GM21381 (cell line): ENCODE results near the gene NR1D1.

Experiments used
- ATAC-seq: cut with Tn5 transposase; IDR thresholded peaks from one replicate; pipeline ENCODE4 v1.9.1; 2021; ENCODE audit warnings: mild to moderate bottlenecking, moderate library complexity; ENCODE audit not compliant: unreplicated experiment

Gene NR1D1

DNA sequence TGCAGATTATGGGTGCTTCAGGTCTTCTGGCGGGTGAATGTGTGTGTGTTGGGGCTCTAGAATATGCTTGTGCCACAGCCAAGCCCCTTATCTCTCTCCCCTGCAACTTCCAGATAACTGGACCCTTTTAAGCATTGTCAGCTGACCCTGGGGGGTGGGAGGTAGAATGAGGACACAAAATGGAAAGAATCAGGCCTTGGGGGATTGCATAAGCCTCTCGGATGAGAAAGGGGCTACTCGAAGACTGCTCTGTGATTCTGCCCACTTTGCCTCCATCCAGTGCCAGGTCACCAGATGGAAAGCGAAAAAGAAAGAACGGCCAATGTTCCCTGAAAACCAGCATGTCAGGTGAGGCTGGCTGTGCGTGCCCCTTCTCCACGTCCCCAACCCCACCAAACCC is 23.8 kb downstream of the NR1D1 start:
- ATAC-seq, result no peak

DNA sequence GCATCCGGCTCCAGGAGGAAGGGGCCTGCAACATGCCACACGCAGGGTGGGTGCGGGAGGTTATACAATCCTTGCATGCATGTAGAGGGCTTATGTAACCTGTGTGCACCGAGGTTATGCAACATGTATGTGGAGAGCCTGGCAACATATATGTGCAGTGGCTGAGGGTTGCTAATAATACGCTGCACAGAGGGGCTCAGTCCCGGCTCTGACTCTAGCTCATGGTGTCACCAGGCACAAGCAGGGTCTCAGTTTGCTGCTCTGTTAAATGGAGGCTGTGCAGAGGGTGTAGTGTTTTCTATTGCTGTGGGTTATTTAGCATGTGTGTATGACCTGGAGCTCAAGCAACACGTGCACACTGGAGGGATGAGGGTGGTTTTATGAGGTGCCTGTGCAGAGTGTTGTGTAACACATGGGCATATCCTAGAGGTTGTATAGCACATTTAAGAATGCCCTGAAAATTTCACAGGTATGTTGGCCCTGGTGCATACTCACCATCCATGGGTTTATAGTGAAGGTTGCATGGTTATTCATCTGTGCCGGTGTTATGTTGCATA is 24.4 kb downstream of the NR1D1 start:
- no peak for ATAC-seq

DNA sequence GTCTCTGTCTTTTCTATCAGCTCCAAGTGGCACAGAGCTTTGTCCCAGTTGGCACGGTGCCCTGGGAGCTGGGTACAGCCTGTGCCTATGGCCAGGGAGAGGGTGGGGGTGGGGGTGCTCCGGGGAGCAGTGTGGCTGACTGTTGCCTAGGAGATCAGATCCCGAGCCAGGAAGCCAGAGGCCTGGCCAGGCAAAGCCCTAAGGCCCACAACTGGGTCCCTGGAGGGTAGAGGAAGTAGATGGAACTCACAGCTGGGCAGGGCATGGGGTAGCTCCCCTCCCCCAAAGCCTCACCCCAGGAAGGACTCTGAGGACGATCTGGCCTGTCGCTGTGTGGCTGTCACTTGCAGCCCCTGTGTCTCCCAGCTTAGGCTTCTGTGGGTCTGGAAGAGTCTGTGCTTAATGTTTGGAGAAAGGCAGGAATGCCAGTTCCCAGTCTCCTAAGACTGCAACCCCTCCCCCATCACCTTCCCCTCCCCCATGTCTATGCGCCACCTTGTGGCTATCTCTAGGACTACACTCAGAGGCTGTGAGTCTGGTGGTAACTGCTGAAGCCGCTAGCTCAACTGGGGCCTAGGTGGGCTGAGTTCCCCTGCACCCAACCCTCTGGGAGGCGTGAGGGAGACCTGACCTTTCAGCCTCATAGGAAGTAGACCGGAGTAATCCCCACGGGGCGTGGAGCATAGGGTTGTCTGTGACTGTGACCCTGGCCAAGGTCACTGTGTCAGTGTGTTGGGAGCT is 25.0 kb downstream of the NR1D1 start:
- ATAC-seq, result no peak

DNA sequence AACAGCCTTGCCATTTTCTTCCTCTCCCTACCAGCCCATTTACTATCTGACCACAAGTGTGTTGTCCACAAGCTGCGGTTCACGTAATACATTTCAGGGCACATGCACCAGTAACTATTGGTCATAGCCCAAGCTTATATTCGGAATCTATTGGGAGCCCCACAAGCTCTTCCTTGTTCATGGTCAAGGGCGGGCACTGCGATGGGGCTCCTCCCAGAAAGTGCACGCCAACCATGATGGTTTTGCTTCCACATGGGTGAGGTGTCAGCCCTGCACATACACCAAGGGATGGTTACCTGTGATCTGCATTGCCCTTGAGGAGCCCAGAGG is 25.6 kb downstream of the NR1D1 start:
- ATAC-seq, result no peak

DNA sequence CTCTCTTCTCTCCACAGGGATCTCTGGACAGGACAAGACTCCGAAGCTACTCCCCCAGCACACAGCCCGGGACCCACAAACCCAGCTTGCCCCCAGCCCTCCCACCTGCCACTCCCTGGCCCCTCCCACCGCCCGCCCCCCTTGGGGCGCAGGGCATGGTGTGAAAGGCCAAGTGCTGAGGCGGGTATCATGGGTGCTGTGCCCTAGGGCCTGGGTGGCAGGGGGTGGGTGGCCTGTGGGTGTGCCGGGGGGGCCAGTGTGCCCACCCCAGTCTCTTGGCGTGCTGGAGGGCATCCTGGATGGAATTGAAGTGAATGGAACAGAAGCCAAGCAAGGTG is 26.2 kb downstream of the NR1D1 start:
- no peak for ATAC-seq

DNA sequence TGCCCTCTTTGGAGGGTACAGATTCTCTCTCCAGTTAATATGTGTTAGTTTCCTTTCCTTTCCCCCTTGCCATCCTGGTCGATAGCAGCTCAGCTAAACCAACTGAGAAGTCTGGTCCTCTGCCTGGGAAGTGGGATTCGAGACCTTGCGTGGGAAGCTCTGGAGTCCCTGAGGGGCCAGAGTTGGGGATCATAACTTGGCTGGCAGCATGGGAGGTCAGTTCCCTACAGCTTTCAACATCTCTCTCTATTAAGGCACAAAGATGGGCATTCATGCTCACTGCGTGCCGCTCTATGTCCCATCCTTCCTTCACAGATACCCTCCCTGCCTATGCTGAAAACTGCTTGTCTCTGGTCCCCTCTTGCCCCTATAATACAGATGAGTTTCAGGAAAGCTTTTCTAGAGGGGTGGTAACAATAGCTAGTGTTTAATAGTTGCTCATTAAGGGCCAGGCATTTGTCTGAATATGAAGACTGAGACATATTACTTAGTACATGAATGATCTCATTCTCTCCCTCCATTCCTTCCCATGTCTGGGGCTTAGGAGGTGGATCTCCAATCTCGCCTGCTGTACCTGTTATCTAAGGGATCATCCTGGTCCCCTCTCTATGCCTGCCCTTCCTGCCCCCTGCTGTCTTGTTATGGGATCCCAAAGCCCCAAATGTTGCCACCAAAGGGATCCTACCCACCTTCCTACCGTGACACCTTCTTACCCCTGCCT is 26.8 kb downstream of the NR1D1 start:
- ATAC-seq, result no peak

DNA sequence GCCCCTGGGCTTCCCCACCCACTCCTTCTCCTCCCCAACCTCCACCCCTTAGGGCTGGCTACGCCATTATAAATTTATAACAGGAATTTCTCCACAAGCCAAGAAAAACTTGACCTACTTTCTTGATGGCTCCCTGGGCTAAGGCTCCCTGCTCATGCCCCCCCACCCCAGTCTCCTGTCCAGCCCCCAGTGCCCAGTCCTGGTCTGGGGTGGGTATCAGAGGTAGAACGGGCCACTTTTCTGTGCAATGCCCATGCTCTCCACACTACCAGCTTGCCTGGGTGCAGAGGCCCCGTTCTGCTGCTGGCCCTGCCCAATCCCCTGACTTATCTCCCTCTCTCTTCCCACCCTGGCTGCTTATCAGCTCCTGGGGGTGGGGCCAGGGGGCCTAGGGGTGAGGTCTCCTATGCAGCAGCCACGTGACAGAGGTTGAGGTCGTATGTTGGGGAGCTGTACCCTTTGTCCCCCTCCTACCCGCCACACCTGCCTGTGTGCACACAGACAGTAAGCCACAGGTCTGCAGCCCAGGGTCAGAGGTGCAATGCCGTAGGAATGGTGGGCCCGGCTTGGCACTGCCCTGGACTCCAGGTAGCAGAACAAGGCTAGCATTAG is 27.5 kb downstream of the NR1D1 start:
- ATAC-seq, result no peak

DNA sequence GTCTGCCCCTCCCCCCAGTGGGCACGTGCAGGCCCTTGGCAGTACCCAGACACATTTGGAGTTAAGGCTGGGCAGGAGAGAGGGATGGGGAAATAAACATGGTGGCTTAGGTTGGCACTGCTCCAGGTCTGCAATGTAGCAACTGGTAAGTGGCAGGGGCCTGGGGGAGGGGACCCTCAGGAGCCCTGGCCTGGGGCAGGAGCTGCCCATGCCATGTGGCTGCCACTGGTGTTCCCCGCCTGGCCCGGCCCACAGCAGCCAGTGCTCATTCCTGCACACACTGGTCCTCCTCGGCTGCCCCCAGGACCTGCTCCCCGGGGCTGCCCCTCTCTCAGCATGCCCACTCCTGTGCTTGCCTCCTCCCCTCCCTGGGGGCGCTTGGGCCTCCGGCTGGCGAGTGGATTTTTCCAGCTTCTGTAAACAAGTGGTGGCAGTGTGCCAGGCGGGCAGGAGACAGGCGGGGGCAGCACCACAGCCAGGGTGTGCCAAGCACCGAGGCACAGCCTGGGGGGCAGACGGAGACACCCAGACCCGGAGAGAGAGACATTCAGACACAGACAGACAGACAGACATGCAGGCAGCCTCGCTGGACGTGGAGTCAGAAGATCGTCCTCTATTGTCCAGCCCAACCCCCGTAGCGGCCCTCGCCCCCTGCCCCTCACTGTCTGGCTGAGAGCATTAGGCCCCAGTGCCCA is 28.2 kb downstream of the NR1D1 start:
- no peak for ATAC-seq

DNA sequence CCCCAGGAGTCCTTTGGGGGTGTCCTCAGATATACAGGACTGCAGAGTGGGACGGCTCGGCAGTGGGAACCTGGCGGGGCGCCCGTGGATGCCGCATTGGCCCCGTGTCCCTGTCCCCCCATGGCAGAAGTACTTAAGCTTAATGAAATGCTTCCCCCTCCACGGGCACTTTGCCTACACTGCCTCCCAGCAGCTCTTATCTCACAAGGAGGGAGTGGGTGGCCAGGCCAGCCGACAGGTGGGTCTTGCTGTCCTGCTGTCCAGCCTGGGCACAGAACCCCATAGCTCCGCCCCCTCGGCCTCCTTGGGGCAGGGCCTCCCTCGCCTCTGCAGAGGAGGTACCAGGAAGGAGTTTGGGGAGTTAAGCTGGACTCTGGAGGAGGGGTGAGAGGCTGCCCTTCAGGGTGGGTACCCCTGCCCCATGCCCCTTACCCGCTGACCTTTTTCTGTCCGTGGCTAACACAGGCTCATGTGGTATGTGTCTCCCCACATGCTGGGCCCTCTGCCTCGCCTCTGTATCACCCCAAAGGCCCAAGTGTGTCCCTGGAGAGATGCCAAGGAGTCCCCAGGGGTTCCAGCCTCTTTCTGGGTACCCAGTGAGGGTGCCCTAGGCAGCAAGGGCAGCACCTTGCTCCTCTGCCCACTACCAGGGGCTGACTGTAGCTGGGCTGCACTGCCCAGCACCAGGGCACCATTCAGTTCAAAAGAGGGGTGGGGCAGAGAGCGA is 28.9 kb downstream of the NR1D1 start:
- ATAC-seq, result no peak

DNA sequence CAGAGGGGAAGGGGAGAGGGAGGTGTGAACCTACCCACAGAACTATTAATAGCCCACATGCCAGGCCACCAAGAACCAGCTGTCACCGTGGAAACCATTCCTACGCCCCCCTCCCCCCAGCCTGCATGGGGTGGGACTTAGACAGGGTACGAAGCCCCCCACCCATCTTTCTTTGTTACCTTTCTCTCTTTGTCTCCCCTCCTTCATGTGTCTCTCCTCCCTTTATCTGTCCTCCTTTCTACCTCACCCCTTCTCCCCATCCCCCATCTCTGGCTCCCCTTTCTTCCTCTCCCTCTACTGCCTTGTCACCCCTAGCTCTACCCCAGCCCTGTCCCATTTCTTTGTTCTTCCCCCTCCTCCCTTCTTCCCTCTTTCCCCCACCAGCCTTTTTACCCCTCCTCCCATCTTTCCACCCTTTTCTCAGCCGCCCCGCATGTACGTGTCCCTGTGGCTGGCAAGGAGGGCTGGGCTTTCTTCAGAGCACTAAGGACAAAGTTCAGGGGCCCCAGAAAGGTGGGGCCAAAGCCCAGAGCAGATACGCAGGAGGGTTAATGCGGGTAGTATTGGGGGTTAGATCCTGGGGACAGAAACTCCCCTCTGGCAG is 29.6 kb downstream of the NR1D1 start:
- no peak for ATAC-seq

DNA sequence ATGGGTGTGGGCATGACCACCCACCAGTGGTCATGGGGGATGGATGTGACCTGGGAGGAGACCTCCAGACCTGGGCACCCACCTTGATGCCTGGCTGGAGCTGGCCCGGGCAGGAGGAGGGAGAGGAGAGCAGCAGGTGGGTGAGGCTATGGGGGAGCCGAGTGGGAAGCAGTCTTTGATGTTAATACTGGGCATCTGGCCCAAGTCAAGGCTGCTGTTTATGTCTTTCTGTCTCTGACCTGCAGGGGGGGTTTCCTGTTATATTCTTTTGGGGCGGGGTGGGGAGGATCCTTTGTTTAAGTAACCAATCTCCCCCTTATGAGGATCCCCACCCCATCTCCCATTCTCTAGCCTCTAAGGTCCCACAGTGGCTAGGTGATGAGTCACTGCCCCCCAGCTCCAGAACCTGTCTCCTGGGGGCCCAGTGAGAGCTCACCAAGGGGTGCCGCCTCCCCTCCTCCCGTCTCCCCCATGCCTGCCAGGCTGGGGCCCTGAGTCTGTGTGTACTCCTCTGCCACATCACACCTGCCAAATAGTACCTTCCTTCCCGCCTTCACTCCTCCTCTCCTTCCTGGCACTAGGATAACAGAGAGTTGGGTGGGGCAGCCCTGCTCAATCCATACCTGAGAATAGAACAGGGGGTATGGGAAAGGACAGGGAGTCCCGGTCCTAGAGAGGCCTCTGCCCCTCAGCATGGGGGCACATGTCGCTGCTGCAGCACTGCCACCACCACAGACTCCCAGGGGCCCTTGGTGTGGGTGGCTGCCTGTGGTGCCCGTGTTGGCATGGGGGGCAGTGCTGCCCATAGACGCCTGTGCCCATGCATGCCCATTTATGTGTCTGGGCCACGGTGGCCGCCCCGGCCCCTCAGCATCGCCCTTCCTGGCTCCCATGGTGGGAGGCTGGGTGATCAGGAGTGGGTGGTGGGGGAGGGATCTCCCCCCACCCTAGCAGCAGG is 30.4 kb downstream of the NR1D1 start:
- no peak for ATAC-seq

DNA sequence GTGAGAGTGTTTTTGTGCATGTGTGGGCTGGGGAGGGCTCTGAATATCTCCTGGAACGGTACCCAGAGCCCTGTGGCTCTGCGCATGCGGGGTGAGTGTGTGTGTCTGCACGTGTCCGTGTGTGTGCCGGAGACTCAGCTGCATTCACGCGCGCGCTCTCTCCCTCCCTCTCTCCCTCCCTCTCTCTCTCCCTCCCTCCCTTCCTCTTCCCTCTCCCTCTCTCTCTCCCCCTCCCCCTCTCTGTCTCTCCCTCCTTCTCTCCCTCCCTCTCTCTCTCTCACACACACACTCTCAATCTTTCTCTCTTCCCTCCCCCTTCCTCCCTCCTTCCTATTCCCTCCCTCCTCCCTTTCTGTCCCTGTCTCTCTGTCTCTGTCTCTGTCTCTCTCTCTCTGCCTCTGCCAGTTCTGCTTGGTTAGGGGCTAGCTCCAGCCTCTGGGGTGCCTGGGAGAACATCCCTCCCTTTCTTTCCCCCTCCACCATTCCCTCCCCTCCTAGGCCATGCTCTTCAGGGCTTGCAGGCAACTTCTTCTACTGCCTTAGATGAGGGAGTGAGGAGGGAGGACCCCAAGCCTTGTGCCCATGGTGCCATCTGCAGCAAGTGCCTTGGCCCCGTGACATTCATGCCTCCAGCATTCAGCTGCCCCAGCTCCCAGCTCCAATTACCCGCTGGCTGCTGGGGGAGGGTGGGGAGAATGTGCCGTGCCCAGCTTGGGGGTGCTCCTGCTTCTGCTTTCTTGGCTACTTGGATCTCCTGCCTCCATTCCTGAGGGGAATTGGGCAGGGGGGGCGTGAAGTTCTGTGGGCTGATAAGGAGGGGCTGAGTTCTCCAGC is 31.3 kb downstream of the NR1D1 start:
- no peak for ATAC-seq

DNA sequence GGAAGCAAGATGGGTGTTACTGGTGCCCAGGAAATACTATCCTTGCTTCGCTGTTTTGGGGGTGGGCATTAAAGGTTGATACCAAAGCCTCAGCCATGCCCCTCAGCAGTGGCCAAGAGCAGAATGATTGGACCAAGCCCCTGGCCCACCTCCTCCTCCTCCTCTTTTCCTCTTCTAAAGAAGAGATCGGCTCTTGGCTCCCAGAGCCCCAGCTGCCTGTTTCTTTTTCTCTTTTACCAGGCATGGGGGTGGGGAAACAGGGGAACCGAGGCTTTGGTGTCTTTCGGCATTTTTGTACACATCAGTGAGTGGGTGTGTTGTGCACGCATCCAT is 31.8 kb downstream of the NR1D1 start:
- ATAC-seq, result no peak

DNA sequence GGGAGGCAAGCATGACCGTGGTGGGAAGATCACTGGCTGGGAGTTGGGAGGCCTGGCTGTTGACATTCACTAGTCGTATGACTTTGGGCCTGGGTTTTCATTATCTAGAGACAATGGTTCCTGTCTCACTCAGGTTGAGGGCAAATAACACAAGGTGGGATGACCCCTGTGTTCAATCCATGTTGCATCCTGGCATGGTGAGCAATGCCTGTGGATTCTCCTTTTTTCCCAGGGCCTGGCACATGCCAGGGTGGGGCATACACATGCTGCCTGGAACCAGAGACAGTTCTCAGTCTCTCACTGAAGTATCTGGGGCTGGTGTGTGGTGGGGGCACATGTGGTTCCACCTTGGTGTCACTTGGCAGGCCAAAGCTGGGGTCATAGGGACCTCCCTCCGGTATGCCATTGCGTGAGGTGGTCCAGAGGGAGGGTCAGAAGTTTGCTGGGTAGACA is 32.2 kb downstream of the NR1D1 start:
- no peak for ATAC-seq

DNA sequence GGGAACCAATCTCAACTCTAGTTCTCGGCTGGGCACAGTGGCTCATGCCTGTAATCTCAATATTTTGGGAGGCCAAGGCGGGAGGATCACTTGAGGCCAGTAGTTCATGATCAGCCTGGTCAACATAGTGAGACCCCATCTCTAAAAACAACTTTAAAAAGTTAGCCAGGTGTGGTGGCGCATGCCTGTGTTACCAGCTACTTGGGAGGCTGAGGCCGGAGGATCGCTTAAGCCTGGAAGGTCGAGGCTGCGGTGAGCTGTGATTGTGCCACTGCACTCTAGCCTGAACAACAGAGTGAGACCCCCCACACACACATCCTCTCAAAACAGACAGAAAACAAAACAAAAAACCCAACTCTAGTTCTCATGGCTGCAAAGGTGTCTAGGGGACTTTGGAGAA is 32.7 kb downstream of the NR1D1 start:
- ATAC-seq, result no peak

DNA sequence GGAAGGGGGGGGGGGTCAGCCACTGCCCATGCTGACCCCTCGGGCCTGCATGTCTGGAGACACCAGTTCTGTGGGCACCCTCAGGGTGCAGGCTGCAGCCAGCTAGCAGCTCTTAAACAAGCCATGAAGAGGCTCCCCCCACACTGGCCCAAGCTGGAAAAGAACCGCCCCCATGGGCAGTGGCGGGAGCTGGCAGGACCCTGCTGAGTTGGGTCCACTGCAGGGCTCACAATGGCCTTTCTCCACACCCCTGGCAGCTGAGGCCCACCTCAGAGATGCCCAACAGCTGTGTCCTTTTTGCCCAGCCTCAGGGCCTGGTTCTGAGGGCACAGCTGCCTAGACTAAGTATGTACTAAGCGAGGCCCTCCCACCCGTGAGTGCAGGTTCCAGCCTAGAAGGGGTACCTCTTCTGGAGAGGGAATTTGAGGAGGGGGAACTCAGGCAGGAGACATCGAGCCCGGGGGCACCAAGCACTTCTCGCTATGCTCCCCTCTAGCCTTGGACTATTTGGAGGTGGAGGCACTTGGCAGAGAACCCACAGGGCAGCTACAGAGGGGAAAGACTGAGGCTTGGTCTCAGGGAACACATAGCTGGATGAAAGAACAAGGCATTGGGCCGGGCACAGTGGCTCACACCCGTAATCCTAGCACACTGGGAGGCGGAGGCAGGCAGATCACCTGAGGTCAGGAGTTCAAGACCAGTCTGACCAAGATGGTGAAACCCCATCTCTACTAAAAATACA is 34.4 kb downstream of the NR1D1 start:
- no peak for ATAC-seq

DNA sequence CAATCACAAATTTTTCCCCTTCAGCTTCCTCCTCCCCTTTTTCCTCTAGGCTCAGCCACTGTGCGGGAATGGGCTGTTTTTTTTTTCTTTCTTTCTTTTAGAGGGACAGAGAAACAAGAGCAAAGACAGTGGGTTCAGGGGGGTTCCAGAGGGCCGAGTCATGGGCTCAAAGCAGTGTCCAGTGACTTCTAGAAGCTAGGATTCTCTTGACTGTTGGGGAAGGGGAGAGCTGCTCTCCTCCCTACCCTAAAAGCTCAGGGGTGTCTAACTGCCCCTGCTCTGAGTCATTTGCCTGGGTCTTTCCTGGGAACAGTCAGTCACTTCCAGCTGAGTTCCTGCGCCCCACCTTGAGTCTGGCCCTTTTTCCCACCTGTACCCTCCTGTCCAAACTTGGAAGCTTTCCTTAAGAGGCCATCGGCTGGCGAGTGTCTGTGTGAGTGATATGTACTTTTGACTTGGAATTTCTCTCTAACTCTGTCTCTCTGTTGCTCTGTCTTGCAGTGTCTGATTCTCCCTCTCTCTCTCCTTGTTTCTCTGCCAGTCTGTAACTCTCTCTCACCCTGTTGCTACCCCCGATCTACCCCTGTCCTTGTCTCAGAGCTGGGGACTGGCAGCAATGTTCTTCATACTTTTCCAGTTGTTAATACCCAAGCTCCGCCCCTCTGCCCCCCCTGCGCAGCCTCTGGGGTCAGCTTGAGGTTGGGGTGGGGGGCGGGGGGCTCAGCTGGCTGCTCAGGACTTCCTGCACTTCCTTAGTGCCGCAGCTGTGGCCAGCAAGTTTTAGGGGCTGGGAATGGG is 35.2 kb downstream of the NR1D1 start:
- ATAC-seq, result no peak
